ENCODE measurements around the gene MLN. TPM values are rescaled to one million over a fixed set of nuclear protein-coding genes. Genes with fewer than 3 reads are reported as not detected.

The MLN gene
- total and polyA plus RNA-seq, 2 donors (not counting 1 experiment from before 2014, with no cell fraction given): not detected

GRCh38 chr6:33746036-33746600 is 57.7 kb downstream of the MLN start:
- peaks cover 3% of the 10 kb centered on the region for H3K4me1 Mint-ChIP-seq
- no peak overlapping the region for H3K27ac Mint-ChIP-seq
- POLR2A ChIA-PET: interaction anchor here (0.7 kb wide), 1 partner anchor 17 kb away, joined by 4 read pairs; no protein-coding TSS in a partner anchor
- Histone ChIP-seq H3K4me3 (ENCODE audit: control extremely low read depth in 1 of 5, extremely low read depth in 1 of 5, insufficient read depth in 1 of 5, low read depth in 2 of 5, low read length in 4 of 5) (no peak overlapping the region), H3K4me2 (replicated peaks; ENCODE audit: low read depth, low read length, poor library complexity, severe bottlenecking) (no peak overlapping the region), H3K9me3 (ENCODE audit: control extremely low read depth in 1 of 3, control insufficient read depth in 2 of 3, insufficient read depth in 1 of 3, low read length in 2 of 3) (no peaks in the 10 kb centered on the region), H3K27ac (ENCODE audit: low read length in 2 of 2) (no peak overlapping the region), H3K36me3 (replicated peaks in 1 of 2; ENCODE audit: control extremely low read depth in 1 of 2, control insufficient read depth in 1 of 2, extremely low read depth in 1 of 2, insufficient read depth in 2 of 2, low read length in 1 of 2) (no peaks in the 10 kb centered on the region), H3K27me3 (replicated peaks in 1 of 4; ENCODE audit: control extremely low read depth in 1 of 4, control insufficient read depth in 3 of 4, insufficient read depth in 4 of 4, low read length in 3 of 4) (peaks cover 0 to 9% (median under 1%) of the 10 kb centered on the region in 4 experiments), H2AFZ (ENCODE audit: insufficient read depth, low read depth, low read length, poor library complexity, severe bottlenecking) (no peak overlapping the region), H3K9ac (ENCODE audit: low read length) (no peak overlapping the region), H3K79me2 (ENCODE audit: control insufficient read depth, insufficient read depth, low read length) (no peaks in the 10 kb centered on the region), H4K20me1 (ENCODE audit: control insufficient read depth, insufficient read depth, low read length, poor library complexity, severe bottlenecking) (no peaks in the 10 kb centered on the region), H3K4me1 (ENCODE audit: control insufficient read depth in 2 of 2, insufficient read depth in 2 of 2, low read length in 2 of 2) (peaks cover 0 to 3% of the 10 kb centered on the region in 2 donors)
- no peaks in the 10 kb centered on the region for H3K9me3 Mint-ChIP-seq (ENCODE audit: insufficient read depth)
- ATAC-seq (ENCODE audit: low read depth): no peak
- H3K4me3 Mint-ChIP-seq: no peak overlapping the region
- CTCF ChIA-PET: interaction anchor here (0.6 to 3.9 kb wide), 15 partner anchors 16 to 282 kb away, joined by 3 to 13 read pairs (median 4); partner anchors contain the start of genes BAK1 and UQCC2
- no peak for DNase-seq
- peaks cover 33% of the 10 kb centered on the region for H3K27me3 Mint-ChIP-seq
- TF ChIP-seq EZH2 (IDR thresholded peaks at IDR 0.05; ENCODE audit: borderline replicate concordance, insufficient read depth, low read depth, low read length, poor library complexity, severe bottlenecking): no peak
- no peak for TF ChIP-seq CTCF (IDR thresholded peaks at IDR 0.05)
- 63% methylated on average over 12 of the region's 14 CpGs for WGBS (ENCODE audit: insufficient coverage)
- intact Hi-C loops (cut with micrococcal nuclease): no loop called here

- Mint-ChIP-seq H3K27me3 (peaks cover 30% of the 10 kb centered on the region), H3K27ac (no peak overlapping the region), H3K4me3 (no peak overlapping the region), H3K9me3 (ENCODE audit: insufficient read depth) (no peaks in the 10 kb centered on the region), H3K4me1 (peaks cover 3% of the 10 kb centered on the region)
- TF ChIP-seq CTCF (IDR thresholded peaks at IDR 0.05): no peak
- TF ChIP-seq EZH2 (IDR thresholded peaks at IDR 0.05; ENCODE audit: borderline replicate concordance, insufficient read depth, low read depth, low read length, poor library complexity, severe bottlenecking): no peak
- intact Hi-C loops (cut with micrococcal nuclease): no loop called here
- H2AFZ ChIP-seq (ENCODE audit: insufficient read depth, low read depth, low read length, poor library complexity, severe bottlenecking): no peak overlapping the region
- no peak overlapping the region for H3K4me2 ChIP-seq (replicated peaks; ENCODE audit: low read depth, low read length, poor library complexity, severe bottlenecking)
- H3K27ac ChIP-seq (ENCODE audit: low read length in 2 of 2): no peak overlapping the region
- DNase-seq (no peak), ATAC-seq (ENCODE audit: low read depth) (no peak)
- H3K9ac ChIP-seq (ENCODE audit: low read length): no peak overlapping the region
- H3K79me2 ChIP-seq (ENCODE audit: control insufficient read depth, insufficient read depth, low read length): no peaks in the 10 kb centered on the region
- H3K9me3 ChIP-seq (ENCODE audit: control extremely low read depth in 1 of 3, control insufficient read depth in 2 of 3, insufficient read depth in 1 of 3, low read length in 2 of 3): no peaks in the 10 kb centered on the region
- H4K20me1 ChIP-seq (ENCODE audit: control insufficient read depth, insufficient read depth, low read length, poor library complexity, severe bottlenecking): no peaks in the 10 kb centered on the region
- no peak overlapping the region for H3K4me3 ChIP-seq (ENCODE audit: control extremely low read depth in 1 of 5, extremely low read depth in 1 of 5, insufficient read depth in 1 of 5, low read depth in 2 of 5, low read length in 4 of 5)
- POLR2A ChIA-PET: no interaction called here
- H3K27me3 ChIP-seq (replicated peaks in 1 of 4; ENCODE audit: control extremely low read depth in 1 of 4, control insufficient read depth in 3 of 4, insufficient read depth in 4 of 4, low read length in 3 of 4): peaks cover 0 to 9% (median under 1%) of the 10 kb centered on the region in 4 experiments
- peaks cover 0 to 3% of the 10 kb centered on the region in 2 donors for H3K4me1 ChIP-seq (ENCODE audit: control insufficient read depth in 2 of 2, insufficient read depth in 2 of 2, low read length in 2 of 2)
- WGBS (ENCODE audit: insufficient coverage): no CpG with 5 or more reads among the region's 7 CpGs
- H3K36me3 ChIP-seq (replicated peaks in 1 of 2; ENCODE audit: control extremely low read depth in 1 of 2, control insufficient read depth in 1 of 2, extremely low read depth in 1 of 2, insufficient read depth in 2 of 2, low read length in 1 of 2): no peaks in the 10 kb centered on the region
- CTCF ChIA-PET: interaction anchor here (0.6 to 3.9 kb wide), 15 partner anchors 16 to 282 kb away, joined by 3 to 13 read pairs (median 4); partner anchors contain the start of genes BAK1 and UQCC2
These were observed 58.3 kb downstream of the MLN start for GRCh38 chr6:33745548-33745947.

Data from B cell (primary cell).